Measurements from ENCODE around the gene WASF1. TPM values are rescaled to one million over a fixed set of nuclear protein-coding genes. Genes with fewer than 3 reads are reported as not detected.

Gene WASF1
- total and polyA plus RNA-seq, 2 donors (not counting 1 experiment from before 2014, with no cell fraction given): 13.2 to 37.7 TPM

GRCh38 chr6:110067837-110068591, 111.5 kb downstream of the WASF1 start:
- TF ChIP-seq EZH2 (IDR thresholded peaks at IDR 0.05; ENCODE audit: low read length, missing control alignments): no peak
- TF ChIP-seq, protein P1, sequence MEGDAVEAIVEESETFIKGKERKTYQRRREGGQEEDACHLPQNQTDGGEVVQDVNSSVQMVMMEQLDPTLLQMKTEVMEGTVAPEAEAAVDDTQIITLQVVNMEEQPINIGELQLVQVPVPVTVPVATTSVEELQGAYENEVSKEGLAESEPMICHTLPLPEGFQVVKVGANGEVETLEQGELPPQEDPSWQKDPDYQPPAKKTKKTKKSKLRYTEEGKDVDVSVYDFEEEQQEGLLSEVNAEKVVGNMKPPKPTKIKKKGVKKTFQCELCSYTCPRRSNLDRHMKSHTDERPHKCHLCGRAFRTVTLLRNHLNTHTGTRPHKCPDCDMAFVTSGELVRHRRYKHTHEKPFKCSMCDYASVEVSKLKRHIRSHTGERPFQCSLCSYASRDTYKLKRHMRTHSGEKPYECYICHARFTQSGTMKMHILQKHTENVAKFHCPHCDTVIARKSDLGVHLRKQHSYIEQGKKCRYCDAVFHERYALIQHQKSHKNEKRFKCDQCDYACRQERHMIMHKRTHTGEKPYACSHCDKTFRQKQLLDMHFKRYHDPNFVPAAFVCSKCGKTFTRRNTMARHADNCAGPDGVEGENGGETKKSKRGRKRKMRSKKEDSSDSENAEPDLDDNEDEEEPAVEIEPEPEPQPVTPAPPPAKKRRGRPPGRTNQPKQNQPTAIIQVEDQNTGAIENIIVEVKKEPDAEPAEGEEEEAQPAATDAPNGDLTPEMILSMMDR (conservative IDR thresholded peaks at IDR 0.05 in 1 of 2, IDR thresholded peaks at IDR 0.05 in 1 of 2; ENCODE audit: low read depth in 1 of 2, low read length in 2 of 2): no peak

DNA sequence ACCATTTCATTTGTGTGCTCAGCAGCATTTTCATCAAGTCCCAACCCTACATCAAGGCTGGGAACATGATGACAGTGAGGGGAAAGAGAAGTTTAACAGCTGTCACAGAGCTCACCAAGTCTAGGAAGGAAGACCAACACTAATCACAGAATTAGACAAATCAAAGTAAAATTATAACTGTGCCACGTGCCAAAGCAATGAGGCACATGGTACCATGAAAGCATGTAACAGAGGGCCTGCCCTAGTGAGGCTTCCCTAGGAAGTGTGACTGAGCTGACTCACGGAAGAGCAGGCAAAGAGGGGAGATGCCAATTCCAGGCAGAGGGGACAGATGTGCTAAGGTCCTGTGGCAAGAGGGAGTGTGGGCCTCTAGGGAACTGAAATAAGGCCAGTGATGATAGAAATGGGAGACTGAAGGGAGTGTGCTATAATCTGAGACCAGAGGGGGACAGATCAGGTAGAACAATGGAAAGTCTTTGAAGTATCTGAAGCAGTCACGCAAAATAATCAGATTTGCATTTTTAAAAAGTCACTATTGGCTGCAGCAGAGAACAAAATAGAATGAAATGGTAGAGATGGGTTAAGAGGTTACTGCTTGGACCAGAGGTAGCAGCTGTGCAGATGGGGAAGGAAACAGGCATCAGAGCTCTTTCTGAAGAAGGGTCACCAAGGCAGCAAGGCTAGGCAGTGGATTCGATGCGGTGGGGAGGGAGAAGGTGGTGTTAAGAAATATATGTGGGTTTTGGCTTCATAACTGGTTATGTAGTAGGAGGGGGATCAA, 114.5 kb downstream of the WASF1 start:
- no peak overlapping the region for H3K4me3 ChIP-seq (replicated peaks in 1 of 4; ENCODE audit: control extremely low read depth in 1 of 4, insufficient read depth in 1 of 4, low read depth in 3 of 4, low read length in 4 of 4)
- no peaks in the 10 kb centered on the region for H3K79me2 ChIP-seq (ENCODE audit: control insufficient read depth, insufficient read depth, low read length)
- no peak for DNase-seq (ENCODE audit: low read depth in 2 of 2)
- no peak overlapping the region for H3K4me2 ChIP-seq (ENCODE audit: extremely low read depth, insufficient read depth, low read length)
- H3K27me3 ChIP-seq (ENCODE audit: control insufficient read depth, insufficient read depth, low read length): peaks cover 26% of the 10 kb centered on the region
- TF ChIP-seq, protein P1 (conservative IDR thresholded peaks at IDR 0.05 in 1 of 2, IDR thresholded peaks at IDR 0.05 in 1 of 2; ENCODE audit: low read depth in 1 of 2, low read length in 2 of 2): no peak
- TF ChIP-seq EZH2 (IDR thresholded peaks at IDR 0.05; ENCODE audit: low read length, missing control alignments): no peak
- no peak overlapping the region for H2AFZ ChIP-seq (ENCODE audit: low read length)
- no peaks in the 10 kb centered on the region for H4K20me1 ChIP-seq (ENCODE audit: control insufficient read depth, extremely low read depth, insufficient read depth, low read length)
- no peak overlapping the region for H3K9ac ChIP-seq (ENCODE audit: insufficient read depth, low read length)
- H3K36me3 ChIP-seq (ENCODE audit: control insufficient read depth, insufficient read depth, low read length): no peaks in the 10 kb centered on the region
- H3K9me3 ChIP-seq (ENCODE audit: control insufficient read depth, insufficient read depth, low read depth, low read length): no peaks in the 10 kb centered on the region
- no peaks in the 10 kb centered on the region for H3K4me1 ChIP-seq (ENCODE audit: control insufficient read depth, extremely low read depth, insufficient read depth, low read length)
- H3K27ac ChIP-seq (ENCODE audit: insufficient read depth, low read length): no peak overlapping the region

More at GRCh38 chr6:110067837-110068591, 111.5 kb downstream of the WASF1 start:
- H3K27me3 ChIP-seq (ENCODE audit: control insufficient read depth, insufficient read depth, low read length): peaks cover 21% of the 10 kb centered on the region
- no peaks in the 10 kb centered on the region for H3K79me2 ChIP-seq (ENCODE audit: control insufficient read depth, insufficient read depth, low read length)
- DNase-seq (ENCODE audit: low read depth in 2 of 2): peak in 1 of 2 donors; percentile 5
- H3K9me3 ChIP-seq (ENCODE audit: control insufficient read depth, insufficient read depth, low read depth, low read length): no peaks in the 10 kb centered on the region
- H2AFZ ChIP-seq (ENCODE audit: low read length): no peak overlapping the region
- H3K36me3 ChIP-seq (ENCODE audit: control insufficient read depth, insufficient read depth, low read length): no peaks in the 10 kb centered on the region
- H3K27ac ChIP-seq (ENCODE audit: insufficient read depth, low read length): no peak overlapping the region
- no peak overlapping the region for H3K4me3 ChIP-seq (replicated peaks in 1 of 4; ENCODE audit: control extremely low read depth in 1 of 4, insufficient read depth in 1 of 4, low read depth in 3 of 4, low read length in 4 of 4)
- H3K9ac ChIP-seq (ENCODE audit: insufficient read depth, low read length): no peak overlapping the region
- H4K20me1 ChIP-seq (ENCODE audit: control insufficient read depth, extremely low read depth, insufficient read depth, low read length): no peaks in the 10 kb centered on the region
- no peak overlapping the region for H3K4me2 ChIP-seq (ENCODE audit: extremely low read depth, insufficient read depth, low read length)
- H3K4me1 ChIP-seq (ENCODE audit: control insufficient read depth, extremely low read depth, insufficient read depth, low read length): no peaks in the 10 kb centered on the region

DNA sequence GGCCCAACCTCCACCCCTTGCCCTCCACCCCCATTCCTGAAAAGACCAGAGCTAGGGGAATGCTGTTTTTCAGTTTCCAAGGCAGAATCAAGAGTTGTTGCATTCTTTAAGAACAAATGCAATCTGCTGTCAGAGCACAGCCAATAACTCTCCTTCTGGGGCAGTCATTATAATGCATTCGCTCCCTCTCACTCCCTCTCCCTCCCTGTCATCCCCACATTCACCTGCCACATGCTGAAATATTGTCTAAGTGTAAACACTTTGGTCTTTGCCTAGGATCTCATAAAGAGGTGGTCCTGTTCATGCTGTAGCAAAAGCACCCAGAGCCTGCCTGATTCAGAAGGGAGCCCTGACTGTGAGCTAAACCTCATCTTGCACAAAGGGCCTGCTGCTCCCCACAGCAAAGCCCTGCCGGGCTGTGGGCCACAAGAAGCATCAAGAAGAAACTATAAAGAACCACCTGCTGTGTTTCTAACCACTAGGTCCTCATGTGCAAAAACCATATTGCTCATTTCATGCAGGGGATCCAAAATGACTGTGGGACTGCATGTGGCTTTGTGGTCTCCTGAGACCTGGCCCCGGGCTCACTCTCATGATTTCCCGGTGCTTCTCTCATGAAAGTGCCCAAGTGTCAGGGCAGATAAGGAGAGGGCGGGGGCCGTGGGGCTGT, 115.7 kb downstream of the WASF1 start:
- TF ChIP-seq EZH2 (IDR thresholded peaks at IDR 0.05; ENCODE audit: low read length, missing control alignments): no peak
- TF ChIP-seq, protein P1 (conservative IDR thresholded peaks at IDR 0.05 in 1 of 2, IDR thresholded peaks at IDR 0.05 in 1 of 2; ENCODE audit: low read depth in 1 of 2, low read length in 2 of 2): no peak
- H3K9me3 ChIP-seq (ENCODE audit: control insufficient read depth, insufficient read depth, low read depth, low read length): no peaks in the 10 kb centered on the region
- H3K9ac ChIP-seq (ENCODE audit: insufficient read depth, low read length): no peak overlapping the region

More for the DNA sequence above, 115.7 kb downstream of the WASF1 start:
- no peaks in the 10 kb centered on the region for H3K36me3 ChIP-seq (ENCODE audit: control insufficient read depth, insufficient read depth, low read length)
- H3K4me1 ChIP-seq (ENCODE audit: control insufficient read depth, extremely low read depth, insufficient read depth, low read length): no peaks in the 10 kb centered on the region
- DNase-seq (ENCODE audit: low read depth in 2 of 2): no peak
- no peak overlapping the region for H3K4me2 ChIP-seq (ENCODE audit: extremely low read depth, insufficient read depth, low read length)
- no peak overlapping the region for H2AFZ ChIP-seq (ENCODE audit: low read length)
- no peak overlapping the region for H3K4me3 ChIP-seq (replicated peaks in 1 of 4; ENCODE audit: control extremely low read depth in 1 of 4, insufficient read depth in 1 of 4, low read depth in 3 of 4, low read length in 4 of 4)
- no peaks in the 10 kb centered on the region for H4K20me1 ChIP-seq (ENCODE audit: control insufficient read depth, extremely low read depth, insufficient read depth, low read length)
- H3K79me2 ChIP-seq (ENCODE audit: control insufficient read depth, insufficient read depth, low read length): no peaks in the 10 kb centered on the region
- H3K27ac ChIP-seq (ENCODE audit: insufficient read depth, low read length): no peak overlapping the region
- peaks cover 29% of the 10 kb centered on the region for H3K27me3 ChIP-seq (ENCODE audit: control insufficient read depth, insufficient read depth, low read length)
